Measurements from ENCODE around the gene CLDN9.

The CLDN9 gene

DNA sequence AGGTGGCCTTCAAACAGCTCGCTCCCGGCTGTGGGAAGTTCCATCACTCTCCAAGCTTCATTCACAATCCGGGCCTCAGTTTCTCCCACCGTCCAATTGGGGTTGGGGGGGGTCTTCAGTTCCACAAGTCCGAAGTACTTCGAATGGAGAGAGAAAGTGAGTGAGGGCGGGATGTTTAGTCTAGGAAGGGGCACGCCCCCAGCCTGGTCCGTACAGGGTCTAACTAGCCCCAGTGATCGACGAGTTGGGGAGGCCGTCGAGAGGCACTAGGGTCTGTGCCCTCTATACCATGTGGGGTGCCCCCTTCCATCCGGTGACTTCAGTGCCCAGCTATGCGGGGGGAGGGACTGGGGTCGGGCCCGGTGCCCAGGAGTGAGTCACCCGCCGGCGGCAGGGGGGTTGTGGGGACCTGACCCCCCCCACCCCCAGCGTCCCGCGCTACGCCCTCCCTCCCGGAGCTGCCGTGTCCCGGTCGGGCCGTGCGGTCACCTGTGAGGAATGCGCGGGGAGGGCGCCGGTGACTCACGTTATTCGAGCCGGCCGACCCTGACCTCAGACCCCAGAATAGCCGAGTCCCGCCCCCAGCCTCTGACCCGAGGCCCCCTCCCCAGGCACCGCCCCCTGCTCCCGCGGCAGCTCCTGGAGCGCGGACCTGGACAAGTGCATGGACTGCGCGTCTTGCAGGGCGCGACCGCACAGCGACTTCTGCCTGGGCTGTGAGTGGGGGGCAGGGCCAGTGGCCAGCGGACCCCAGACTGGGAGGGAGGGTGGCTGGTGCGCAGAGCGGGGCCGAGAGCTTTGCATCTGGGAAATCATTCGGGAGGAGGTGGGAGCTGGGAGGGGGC, 8.1 kb downstream of the CLDN9 start:
- DNase-seq, result peak; percentile 81

DNA sequence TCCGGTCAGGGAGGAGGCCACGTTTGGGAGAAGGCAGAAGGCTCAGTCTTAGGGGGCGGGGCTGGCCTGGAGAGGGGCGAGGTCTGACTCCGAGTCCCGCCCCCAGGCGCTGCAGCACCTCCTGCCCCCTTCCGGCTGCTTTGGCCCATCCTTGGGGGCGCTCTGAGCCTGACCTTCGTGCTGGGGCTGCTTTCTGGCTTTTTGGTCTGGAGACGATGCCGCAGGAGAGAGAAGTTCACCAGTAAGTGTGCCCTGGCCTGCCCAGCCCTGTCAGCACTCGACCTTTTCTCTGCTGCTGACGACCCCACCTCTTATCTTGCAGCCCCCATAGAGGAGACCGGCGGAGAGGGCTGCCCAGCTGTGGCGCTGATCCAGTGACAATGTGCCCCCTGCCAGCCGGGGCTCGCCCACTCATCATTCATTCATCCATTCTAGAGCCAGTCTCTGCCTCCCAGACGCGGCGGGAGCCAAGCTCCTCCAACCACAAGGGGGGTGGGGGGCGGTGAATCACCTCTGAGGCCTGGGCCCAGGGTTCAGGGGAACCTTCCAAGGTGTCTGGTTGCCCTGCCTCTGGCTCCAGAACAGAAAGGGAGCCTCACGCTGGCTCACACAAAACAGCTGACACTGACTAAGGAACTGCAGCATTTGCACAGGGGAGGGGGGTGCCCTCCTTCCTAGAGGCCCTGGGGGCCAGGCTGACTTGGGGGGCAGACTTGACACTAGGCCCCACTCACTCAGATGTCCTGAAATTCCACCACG, 8.9 kb downstream of the CLDN9 start:
- peak; percentile 86 for DNase-seq

DNA sequence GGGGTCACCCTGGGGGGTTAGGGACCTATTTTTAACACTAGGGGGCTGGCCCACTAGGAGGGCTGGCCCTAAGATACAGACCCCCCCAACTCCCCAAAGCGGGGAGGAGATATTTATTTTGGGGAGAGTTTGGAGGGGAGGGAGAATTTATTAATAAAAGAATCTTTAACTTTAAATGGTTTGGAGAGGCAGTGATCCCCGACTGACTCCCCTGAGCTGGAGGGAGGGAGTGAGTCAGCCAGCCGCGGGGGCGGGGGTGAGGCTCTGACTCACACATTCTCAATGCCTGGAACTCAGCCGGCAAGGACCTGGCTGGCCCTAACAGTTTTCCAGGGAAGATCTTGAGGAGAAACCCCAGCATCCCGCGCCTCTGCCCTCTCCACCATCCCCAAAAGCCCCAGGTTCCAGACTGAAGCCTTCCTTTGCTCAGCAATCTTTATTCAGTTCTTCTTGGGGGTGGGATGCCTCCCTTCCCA, 9.5 kb downstream of the CLDN9 start:
- DNase-seq, result peak; percentile 84

DNA sequence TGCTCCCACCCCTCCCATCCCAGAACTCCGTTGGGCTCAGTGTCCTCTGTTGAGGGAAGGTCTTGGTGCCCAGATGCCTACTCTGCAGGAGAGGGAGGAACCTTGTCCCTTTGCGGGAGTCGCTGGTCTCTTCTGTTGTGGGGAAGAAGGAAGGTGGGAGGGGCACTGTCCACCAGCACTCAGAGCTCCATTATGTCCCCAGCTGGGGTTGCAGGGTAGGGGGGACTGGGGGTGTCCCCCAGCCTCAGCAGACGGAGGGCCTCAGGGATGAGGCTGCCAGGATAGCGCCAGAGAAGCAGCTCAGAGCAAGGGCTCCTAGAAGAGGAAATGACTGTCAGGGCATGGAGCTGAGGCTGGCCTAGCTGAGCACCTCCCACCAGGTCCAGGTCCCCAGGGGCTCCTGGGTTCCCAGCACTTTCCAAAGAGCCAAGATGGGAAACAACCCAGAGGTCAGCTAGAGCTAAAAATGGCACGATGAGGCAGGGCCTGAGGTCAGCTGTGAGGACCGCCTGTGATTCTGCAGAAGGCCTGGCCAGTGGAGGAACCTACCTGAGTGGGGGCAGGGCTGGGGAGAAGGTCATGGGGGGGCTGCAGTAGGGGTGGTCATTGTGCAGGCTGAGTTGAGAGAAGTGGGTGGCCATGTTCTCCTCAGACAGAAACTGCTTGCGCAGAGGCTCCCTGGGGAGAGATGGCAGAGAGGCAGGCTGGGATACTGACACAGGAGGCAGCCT, 10.1 kb downstream of the CLDN9 start:
- DNase-seq, result no peak

DNA sequence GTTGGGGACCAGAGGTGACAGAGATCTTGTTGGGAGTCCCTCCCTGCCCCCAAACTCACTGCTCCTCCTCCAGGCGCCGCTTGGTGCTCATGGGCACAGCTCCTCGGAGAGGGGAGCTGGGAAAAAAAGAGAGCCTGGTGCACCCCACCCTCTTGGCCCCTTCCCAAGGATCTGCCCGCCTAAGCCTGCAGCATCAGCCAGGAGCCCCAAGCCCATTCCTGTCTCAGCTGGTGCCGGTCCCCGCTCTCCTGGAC, 10.6 kb downstream of the CLDN9 start:
- DNase-seq, result no peak

DNA sequence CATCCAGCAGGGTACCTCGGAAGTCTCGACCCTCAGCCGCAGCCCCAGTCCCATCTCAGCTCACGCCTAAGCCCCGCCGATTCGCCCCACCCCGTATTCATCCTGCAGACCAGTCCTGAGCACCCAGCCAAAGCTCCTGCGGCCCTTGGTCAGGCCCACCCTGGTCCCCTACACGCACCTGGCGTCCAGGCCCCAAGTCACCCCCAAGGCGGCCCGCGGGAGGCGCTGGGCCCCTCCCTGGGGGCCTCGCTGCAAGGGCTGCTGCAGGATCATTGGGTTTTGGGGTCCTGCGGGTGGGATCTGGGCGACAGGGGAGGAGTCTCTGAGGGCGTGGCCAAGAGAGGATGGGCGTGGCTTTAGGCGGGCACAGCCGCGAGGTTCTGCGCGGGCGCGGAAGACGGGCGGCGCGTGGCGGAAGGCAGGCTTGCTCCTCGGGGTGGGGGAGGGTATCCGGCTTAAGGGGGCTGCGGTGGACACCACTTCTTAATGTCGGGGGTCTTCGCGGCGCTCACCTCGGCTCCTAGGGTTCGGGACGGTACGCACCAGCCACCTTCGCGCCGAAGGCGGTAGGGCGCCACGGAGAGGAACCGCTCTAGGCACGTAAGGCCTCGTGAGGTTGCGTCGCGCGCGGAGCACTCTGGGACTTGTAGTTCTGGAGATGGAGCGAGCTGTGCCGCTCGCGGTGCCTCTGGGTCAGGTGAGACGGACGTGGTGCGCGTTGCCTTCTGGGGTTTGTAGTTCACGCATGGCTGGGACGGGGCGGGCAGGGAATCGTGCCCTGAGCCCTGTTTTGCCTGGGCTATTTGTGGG, 11.2 kb downstream of the CLDN9 start, which contains the start of the genes HCFC1R1 and THOC6:
TSS of gene HCFC1R1 (minus strand) at position 274 of the 810 bp plus-strand sequence. CDS start at position 273, 1 bp downstream.
TSS of gene THOC6 (plus strand) at position 367 of the 810 bp plus-strand sequence. CDS start at position 659, 292 bp downstream.
- DNase-seq, result peak; percentile 95

DNA sequence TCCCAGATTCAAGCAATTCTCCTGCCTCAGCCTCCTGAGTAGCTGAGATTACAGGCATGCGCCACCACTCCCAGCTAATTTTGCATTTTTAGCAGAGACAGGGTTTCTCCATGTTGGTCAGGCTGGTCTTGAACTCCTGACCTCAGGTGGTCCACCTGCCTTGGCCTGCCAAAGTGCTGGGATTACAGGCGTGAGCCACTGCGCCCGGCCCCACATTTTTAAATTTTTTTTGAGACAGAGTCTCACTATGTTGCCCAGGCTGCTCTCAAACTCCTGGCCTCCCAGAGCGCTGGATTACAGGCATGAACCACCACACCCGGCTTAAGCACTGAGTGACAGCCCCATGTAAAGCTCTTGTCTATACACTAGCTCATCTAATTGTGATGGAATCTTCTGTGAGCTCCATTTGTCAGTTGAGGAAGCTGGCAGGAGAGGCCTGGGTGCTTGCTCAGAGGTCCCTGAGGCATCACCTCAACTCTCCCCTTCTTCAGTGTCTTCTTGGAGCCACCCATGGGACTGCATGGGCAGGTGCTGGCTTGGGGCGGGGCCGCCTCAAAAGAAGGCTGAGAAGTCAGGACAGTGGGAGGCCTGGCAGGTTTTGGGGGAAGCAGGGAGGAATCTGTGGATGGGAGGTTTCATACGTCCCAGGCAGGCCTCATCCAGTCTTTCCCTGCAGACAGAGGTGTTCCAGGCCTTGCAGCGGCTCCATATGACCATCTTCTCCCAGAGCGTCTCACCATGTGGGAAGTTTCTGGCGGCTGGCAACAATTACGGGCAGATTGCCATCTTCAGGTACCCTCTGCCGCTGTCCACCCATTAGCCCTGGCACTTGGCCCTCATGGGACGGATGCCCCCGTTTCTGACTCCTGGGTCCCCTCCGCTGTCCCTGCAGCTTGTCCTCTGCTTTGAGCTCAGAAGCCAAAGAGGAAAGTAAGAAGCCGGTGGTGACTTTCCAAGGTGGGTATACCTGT, 12.6 kb downstream of the CLDN9 start:
- DNase-seq, result no peak

DNA sequence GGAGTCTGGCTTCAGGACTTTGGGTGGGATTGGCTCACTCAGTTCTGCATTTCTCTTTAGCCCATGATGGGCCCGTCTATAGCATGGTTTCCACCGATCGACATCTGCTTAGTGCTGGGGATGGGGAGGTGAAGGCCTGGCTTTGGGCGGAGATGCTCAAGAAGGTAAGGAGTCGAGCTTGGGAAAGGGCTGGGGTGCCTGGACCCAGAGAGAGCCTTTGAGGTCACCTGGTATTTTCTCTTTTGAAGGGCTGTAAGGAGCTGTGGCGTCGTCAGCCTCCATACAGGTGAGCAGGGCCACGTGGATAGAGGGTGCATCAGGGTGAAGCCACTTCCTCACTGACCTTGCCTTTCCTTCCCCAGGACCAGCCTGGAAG, 13.3 kb downstream of the CLDN9 start:
- DNase-seq, result no peak

DNA sequence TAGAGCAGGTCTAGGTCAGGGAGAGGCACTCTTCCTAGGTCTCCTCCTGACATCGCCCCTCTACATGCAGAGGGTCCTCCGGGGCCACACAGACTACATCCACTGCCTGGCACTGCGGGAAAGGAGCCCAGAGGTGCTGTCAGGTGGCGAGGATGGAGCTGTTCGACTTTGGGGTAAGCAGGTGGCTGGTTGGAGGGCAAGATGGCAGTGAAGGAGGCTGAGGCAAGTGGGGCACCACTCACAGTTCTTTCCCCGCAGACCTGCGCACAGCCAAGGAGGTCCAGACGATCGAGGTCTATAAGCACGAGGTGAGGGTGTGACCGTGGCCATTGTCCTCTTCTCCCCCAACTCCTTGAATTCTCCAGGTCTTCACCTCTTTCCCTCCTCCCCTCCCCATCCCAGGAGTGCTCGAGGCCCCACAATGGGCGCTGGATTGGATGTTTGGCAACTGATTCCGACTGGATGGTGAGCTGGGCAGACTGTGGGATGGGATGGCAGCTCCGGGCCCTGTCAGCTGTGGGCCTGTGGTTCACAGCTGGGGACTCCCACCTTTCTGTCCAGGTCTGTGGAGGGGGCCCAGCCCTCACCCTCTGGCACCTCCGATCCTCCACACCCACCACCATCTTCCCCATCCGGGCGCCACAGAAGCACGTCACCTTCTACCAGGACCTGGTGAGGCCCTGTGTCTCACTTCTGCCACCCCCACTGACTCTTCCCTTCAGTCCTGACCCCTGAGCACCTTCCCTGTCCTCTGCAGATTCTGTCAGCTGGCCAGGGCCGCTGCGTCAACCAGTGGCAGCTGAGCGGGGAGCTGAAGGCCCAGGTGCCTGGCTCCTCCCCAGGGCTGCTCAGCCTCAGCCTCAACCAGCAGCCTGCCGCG, 14.1 kb downstream of the CLDN9 start:
- no peak for DNase-seq

DNA sequence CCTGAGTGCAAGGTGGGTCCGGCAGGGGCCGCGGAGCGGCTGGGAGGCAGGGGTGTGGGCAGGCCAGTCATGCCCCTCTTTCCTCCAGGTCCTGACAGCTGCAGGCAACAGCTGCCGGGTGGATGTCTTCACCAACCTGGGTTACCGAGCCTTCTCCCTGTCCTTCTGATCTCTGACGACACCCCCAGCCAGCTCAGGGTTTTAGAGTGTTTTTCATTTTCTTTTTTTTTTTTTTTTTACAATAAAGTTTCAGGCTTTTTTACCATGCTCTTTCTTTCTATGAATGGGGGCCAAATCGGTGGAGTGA, 14.7 kb downstream of the CLDN9 start:
- no peak for DNase-seq

DNA sequence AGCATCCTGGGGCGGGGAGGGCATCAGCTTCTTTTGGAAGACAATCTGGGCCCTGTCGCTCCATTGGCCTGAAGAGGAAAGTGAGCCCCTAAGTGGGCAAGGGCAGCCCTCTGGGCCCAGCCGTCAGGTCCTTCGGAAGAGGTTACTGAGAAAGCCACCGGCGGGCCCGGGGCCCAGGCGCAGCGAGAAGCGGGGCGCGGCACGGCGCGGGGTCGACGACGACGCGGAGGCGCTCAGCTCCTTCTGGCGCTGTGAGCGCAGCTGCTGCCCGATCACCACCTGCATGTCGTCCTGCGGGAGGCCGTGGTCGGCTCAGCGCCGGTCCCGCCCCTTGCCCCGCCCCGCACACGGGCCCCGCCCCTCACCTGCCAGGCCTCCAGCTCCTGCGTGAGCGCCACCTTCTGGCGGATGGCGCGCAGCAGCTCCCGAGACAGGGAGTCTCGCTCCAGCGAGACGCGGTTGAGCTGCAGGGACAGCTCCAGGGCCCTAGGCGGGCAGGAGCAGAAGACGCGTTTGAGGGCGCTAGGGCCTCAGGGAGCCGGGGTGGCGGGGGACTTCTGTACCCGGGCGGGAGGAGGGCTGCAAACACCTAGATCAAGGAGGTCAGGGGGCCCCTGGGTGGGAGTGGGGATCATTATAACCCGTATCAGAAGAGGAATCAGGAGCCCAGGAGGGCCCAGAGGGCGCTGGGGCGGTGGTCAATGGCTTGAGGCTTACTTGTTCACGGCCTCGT, 15.4 kb downstream of the CLDN9 start:
- peak; percentile 76 for DNase-seq

DNA sequence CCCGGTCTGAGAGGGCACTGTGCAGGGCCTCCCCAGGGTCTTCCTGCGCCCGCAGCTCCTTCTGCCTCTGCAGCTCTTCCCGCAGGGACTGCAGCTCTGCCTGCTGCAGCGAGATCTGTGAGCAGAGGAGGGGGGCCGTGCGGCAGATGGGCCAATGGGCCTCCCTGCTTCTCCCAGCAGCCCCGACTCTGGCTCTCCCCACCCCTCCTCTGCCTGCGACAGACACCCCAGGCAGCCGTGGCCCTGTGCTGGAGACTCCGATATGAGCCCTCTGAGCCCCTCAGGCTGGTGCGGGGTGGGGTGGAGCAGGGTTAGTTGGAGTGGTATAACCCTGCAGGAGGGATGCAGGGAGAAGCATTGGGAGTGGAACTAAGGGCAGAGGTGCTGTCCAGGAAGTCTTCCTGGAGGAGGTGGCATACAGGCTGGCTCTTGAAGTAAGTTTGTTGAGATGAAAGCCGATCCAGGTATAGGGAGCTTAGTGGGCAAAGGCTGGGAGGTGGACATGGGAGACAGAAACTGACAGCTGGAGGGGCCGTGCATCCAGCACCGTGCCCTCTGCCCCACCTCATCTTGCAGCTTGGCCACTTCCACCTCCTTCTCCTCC, 16.1 kb downstream of the CLDN9 start:
- DNase-seq, result no peak

DNA sequence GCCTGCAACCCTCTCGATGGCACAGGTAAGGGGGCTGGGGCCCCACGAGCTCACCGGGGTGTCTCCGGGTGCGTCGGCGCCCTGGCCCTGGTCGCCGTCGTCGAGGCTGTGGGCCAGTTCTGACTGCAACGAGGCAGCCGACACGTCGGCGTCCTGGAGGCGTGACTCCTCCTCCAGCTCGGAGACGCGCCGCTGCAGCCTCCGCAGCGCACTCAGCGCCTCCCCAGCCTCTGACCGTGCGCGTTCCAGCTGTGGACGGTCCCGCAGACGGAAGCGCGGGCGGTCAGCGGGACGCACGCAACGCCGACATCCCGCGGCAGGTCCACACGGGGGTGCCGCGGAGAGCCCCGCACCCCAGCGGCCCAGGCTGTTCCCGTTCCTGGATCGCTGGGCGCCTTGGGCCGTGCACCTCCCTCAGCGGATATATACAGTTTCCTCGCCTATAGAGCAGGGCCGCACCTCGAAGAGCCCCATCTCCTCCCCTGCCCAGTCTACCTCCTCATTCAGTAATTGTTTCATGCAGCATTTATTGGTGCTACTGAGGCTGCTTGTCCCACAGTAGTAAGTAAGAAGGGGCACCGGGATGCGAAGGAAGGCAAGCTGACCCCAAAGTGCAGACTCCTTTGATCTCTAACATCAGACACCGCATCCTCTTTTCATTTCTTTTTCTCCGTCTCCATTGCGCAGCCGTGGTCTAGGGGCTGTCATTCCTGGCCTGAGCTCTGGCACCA, 16.9 kb downstream of the CLDN9 start:
- no peak for DNase-seq

DNA sequence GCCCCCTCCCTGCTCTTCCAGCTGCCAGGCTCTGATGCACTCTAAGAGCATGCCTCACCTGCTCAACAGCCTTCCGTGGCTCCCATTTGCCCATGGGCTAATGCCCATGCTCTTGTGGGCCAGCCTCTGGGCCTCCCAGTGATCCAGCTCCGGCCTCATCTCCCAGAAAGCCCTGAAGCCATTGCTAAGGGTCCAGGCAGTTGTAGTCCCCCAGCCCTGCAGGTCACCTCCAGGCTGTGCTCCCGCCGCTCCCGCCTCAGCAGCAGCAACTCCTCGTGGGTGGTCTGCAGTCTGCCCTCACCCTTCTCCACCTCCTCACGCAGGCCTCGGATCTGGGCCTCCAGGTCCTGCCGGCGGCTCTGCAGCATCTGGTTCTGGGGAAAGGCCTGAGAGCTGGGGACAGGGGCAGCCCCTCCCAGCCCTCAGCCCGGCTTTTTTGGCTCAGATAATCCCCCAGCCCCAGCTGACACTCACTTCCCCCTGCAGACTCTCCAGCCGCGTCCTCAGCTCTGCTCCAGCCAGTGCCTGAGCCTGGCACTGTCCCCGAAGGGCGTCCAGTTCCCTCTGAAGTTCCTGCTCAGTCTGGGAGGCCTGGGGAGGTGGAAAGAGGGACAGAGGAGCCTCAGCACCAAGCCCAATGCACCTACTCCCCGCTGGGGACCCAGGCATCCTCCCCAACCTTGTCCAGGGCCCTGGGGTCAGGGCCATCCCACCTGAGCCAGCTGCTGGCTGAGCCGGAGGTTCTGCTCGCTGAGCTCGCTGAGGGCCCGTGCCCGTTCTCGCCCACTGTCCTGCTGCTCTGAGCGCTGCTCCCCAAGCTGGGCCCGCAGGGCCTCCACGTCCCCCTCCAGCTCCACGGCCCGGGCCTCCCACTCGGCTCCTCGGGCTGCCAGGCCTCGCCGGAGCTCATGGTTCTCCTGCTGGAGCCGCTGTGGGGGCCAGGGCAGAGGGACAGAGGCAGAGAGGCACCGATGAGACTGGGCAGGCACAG, 17.8 kb downstream of the CLDN9 start:
- DNase-seq, result no peak

DNA sequence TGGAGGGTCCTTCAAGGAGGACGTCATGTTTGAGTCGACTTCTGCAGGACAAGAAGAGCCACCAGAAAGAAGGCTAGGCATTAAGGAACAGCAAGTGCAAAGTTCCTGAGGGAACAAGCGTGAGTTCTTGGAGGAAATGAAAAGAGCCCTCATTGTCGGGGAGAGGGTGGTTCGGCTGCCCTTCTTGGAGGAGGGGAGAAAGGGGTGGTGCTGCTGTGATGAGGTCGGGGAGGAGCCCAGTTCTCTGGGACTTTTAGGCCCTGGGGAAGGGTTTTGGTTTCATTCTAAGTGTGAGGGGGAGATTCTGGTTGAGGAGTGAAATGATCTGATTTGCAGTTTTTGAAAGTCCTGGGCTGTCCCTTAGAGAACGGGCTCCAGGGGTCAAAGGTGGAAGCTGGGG, 19.9 kb downstream of the CLDN9 start:
- DNase-seq, result no peak

DNA sequence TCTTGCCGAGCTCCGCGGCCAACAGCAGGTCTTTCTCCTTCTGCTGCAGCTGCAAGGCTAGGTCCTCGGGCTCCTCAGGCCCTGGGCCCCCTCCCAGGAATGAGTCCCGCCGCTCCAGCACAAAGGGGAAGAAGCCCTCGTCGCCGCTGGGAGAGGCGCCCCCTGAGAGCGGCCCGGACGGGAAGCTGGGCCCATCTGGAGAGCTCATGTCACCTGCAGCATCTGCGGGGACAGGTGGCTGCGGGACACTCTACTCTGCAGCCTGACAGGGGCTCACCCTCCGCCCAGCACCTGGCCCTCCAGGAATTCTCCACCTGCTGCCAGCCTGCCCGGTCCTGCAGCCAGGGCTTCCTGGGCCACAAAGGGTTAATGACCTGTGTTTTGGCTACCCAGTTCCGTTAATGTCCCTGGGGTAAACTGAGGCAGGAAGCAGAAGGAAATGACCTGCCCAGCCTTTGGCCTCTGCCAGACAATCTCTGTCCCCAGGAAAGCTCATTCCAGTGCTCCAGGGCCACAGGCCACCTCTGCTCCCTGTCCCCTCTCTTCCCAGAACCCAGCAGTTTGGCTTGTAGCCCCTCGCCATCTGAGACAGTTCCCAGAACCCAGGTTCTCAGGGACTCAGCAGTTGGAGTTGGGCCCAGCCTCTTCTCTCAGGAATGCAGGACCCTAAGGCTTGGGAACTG, 22.7 kb downstream of the CLDN9 start:
- no peak for DNase-seq
